ENCODE measurements around the gene CD247.

DNA sequence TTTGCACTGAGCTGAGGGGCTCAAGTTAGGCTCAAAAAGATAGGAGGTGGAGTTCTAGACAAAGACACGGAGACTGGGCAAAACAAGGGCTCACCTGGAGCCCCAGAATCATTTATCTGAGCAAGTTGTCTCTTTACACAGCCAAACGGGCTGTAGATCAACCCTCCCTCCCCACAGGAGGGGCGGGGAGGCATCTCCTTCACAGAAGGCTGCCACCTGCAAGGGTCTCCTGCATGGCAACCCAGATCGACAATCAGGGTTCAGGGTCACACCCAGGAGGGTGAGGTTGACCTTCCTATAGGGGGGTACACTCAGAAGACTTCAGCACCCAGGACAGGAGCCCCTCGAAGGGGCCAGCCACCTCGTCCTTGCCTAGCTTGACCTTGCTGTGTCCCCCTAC is 84.0 kb downstream of the CD247 start:
- TF ChIP-seq POLR2A (IDR thresholded peaks at IDR 0.05): no peak
- TF ChIP-seq, protein P1, sequence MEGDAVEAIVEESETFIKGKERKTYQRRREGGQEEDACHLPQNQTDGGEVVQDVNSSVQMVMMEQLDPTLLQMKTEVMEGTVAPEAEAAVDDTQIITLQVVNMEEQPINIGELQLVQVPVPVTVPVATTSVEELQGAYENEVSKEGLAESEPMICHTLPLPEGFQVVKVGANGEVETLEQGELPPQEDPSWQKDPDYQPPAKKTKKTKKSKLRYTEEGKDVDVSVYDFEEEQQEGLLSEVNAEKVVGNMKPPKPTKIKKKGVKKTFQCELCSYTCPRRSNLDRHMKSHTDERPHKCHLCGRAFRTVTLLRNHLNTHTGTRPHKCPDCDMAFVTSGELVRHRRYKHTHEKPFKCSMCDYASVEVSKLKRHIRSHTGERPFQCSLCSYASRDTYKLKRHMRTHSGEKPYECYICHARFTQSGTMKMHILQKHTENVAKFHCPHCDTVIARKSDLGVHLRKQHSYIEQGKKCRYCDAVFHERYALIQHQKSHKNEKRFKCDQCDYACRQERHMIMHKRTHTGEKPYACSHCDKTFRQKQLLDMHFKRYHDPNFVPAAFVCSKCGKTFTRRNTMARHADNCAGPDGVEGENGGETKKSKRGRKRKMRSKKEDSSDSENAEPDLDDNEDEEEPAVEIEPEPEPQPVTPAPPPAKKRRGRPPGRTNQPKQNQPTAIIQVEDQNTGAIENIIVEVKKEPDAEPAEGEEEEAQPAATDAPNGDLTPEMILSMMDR (IDR thresholded peaks at IDR 0.05): no peak

Data from thyroid gland (tissue), 4 donors.